Astrocyte of the hippocampus (primary cell): ENCODE results near the gene ARHGAP24.
"Not testable (repeated sequence)": the region's sequence is repeated elsewhere in the genome, so short reads cannot be mapped to it uniquely, and the experiment has no call there.

Source experiments
- DNase-seq: peaks from one replicate; pipeline ENCODE4 v3.0.0; 2011; ENCODE audit warnings: low read depth, low spot score

Gene ARHGAP24

GRCh38 chr4:85860066-85860740 lies 385.3 kb downstream of the ARHGAP24 start:
- DNase-seq: no peak

- no peak for DNase-seq
These were observed 386.3 kb downstream of the ARHGAP24 start for GRCh38 chr4:85861064-85861765.

- no peak for DNase-seq
These were observed 387.9 kb downstream of the ARHGAP24 start for GRCh38 chr4:85862896-85863295.

DNA sequence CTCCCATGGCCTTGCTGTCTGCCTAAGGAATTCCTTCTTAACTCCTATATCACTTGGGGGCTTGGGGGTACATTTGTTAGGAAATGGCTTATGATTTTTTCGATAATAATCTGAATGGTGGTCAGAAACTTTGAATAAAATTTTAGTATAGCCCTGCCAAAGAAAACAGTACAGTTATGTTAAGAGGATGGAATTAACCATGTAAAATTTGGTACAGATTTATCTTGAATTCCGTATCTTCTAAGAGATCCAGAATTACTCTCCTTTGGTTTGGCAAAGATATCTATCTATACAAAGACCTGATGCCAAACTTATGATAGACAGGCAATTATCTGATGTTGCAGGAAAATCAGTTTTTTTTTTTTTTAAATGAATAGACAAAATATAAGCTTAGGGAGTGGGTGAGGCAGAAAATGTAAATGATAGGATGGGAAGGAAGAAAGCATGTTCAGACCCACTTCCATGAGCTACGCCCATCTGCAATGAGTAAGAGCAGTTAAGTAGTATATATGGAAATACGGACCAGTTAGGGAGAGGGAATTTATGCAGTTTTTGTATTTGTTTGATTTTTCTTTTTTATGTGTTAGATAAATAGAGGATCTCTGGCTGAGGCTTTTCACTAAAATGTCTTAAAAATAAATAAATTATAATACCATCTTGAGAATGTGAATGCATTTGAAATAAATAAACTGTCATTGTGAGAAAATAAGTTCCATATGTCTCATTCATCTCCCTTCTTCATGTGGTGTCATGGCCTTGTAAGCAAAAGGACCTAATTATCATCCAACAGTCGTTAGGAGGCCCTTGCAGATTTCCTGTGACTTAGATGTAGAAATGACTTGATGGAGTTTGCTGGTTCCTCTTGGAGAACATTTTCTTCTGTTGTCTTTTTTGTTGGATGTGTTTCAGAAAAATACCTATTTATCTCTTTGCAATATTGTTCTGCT lies 389.6 kb downstream of the ARHGAP24 start:
- DNase-seq: no peak

- DNase-seq: no peak
These were observed 390.3 kb downstream of the ARHGAP24 start for GRCh38 chr4:85865256-85865655.

DNA sequence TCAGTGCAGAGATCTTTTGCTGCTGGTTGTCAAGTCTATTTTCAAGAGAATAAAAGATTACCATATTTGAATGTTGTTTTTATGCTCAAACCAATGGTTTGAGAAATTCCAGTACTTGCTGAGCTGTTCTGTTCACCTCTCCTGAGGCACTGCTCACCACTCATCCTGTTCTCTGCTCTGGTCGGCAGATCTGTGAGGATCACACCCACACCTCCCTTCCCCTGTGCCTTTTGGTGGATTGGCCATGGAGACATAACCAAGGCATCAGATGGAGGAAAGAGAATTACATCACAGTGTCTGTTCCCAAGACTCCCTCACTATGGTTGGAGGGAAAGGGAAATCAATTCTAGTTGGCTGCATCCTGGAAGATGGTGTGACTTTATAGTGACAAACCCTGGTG lies 391.6 kb downstream of the ARHGAP24 start:
- DNase-seq: no peak

DNA sequence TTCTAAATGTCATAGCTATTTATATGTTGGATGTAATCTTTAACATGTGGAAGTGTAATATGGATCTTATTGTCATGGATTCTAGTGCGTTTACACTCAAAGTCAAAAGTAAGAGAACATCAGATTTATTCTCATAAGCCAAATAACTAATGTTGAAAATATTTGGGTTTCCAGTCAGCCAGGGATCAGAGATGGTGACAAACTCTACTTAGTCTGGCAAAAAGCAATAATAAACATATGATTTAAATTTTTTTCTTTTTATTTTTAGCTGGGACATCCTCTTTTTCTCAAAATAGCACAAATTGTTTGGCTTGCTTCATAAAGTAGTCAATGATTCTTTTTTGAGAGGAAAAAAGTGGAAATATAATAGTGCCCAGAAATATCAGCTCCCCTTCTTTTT lies 392.3 kb downstream of the ARHGAP24 start:
- DNase-seq: no peak

GRCh38 chr4:85869181-85869580 lies 394.2 kb downstream of the ARHGAP24 start:
- no peak for DNase-seq

- no peak for DNase-seq
These were observed 395.5 kb downstream of the ARHGAP24 start for GRCh38 chr4:85870298-85871083.

DNA sequence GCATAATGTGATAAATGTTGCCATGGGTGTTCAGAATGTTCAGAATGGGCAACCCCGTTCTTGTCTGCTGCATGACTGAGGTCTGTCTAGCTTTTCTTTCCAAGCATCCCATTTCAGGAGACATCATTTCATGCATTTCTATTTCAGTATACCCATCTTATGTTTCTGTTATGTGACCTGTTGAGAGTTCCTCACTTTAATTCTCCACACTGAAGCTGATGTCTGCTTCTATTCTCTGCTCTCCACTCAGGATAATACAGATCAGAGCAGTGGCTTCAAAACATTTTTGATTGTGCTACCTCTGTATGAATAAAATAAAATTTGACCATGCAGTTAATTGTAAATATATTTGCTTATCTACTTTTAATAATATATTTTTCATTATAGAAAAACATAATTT lies 398.6 kb downstream of the ARHGAP24 start:
- no peak for DNase-seq

DNA sequence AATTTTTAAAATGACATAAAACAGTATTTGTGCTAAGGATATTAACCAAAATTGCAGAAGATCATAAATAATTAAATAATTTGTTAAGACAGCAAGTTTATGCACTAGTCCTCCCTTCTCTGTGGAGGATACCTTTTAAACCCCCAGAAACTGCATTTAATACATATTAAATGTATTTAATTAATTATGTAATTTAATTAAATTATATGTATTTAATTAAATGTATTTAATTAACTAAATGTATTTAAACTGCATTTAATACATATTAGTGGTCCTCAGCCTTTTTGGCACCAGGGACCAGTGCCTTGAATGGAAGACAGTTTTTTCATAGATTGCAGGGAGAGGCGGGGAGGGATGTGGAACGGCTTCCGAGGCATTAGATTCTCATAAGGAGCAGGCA lies 404.6 kb downstream of the ARHGAP24 start:
- DNase-seq: no peak

- no peak for DNase-seq
These were observed 408.2 kb downstream of the ARHGAP24 start for GRCh38 chr4:85883180-85883579.

GRCh38 chr4:85884251-85884650 lies 409.3 kb downstream of the ARHGAP24 start:
- DNase-seq: no peak

GRCh38 chr4:85886665-85887064 lies 411.7 kb downstream of the ARHGAP24 start:
- DNase-seq: no peak

GRCh38 chr4:85889314-85889713 lies 414.4 kb downstream of the ARHGAP24 start:
- DNase-seq: no peak

GRCh38 chr4:85895755-85896154 lies 420.8 kb downstream of the ARHGAP24 start:
- no peak for DNase-seq

DNA sequence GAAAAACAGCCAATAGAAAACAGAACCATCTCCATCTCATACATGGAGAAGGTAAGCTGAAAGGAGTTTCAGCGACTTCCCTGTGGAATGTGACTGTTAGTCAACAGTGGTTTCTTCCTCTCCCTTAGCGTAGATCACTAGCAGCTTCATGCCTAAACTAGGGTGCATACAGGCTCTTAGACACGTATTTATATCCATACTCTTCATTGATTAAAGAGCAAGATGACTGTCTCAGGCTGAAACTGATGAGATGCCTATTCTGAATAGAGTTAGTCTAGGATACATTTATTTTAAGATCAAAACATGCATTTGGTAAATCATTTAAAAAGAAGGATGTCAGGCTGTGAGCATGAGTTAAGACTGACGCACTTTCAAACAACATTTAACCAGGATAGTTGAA lies 423.3 kb downstream of the ARHGAP24 start:
- DNase-seq: no peak

DNA sequence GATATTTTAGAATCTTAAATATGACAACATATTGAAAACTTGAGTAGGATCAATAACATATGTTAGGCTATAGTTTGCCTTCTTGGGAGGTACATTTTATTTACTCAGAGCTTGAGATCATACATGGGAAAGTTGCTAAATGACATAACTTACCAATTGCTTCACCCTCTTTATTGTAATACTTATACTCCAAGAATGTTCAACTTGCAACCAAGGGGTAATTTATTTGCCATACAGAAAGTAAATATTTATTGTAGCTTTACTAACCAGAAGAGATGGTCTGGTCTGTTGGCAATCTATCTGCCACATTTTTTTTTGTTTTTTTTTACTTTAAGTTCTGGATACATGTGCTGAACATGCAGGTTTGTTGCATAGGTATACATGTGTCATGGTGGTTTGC lies 426.6 kb downstream of the ARHGAP24 start:
- DNase-seq: no peak

DNA sequence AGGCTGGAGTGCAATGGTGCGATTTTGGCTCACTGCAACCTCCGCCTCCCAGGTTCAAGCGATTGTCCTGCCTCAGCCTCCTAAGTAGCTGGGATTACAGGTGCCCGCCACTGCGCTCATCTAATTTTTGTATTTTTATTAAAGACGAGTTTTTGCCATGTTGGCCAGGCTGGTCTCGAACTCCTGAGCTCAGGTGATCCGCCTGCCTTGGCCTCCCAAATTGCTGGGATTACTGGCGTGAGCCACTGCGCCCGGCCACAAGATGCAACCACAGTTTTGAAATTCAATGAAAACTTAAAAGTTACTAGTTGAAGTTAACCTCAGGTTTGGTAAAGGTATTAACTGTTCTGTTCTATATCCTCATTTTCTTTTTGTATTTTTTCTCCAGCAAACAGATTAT lies 427.7 kb downstream of the ARHGAP24 start:
- not testable (repeated sequence) for DNase-seq

GRCh38 chr4:85905761-85906160 lies 430.8 kb downstream of the ARHGAP24 start:
- no peak for DNase-seq

- no peak for DNase-seq
These were observed 432.1 kb downstream of the ARHGAP24 start for GRCh38 chr4:85907001-85907400.

DNA sequence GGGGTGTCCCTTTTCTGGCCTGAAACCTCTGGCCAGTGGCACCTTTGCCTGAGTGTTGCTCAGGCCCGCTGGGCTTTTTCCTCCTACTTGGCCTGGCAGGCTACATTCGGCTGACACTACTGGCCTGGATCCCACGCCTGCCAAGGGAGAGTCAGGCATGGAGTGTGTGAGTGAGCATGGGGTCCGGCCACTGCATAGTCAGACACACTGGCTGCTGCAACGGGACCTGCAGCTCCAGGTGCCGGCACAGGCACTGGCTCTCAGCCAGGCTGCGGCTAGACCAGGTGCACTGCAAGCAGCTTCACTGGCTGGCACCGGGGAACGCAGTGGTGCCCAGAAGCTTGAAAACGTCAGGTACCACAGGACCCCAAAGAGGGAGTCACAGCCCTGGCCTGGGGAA lies 434.9 kb downstream of the ARHGAP24 start:
- DNase-seq: no peak
